ENCODE data around the gene DCAF8.

GRCh38 chr1:160237558-160237957 lies 24.8 kb downstream of the DCAF8 start:
- TF ChIP-seq CTCF (IDR thresholded peaks at IDR 0.05) = no peak
- no peak for TF ChIP-seq ZFX (IDR thresholded peaks at IDR 0.05; ENCODE audit: borderline replicate concordance)
